Cardiac muscle cell (in vitro differentiated cells and primary cell): ENCODE data around the gene RGS16. TPM values are rescaled to one million over a fixed set of nuclear protein-coding genes. Genes with fewer than 3 reads are reported as not detected.

Experiments used
- DNase-seq, 2 donors: peaks; one replicate each; pipeline versions ENCODE4 v3.0.0 to v3.0.0-alpha.2; 2010 to 2017; ENCODE audit warnings: low read depth in 1 of 2, low spot score in 1 of 2
- H3K27ac ChIP-seq: fragments of 200-600 bp; sonication (generic); 2 replicates; pipeline ENCODE4 v1.5.1; 2016
- H3K27me3 ChIP-seq: fragments of 200-600 bp; sonication (generic); 2 replicates; pipeline ENCODE4 v1.6.0; 2016; ENCODE audit warnings: control low read depth
- H3K36me3 ChIP-seq: fragments of 200-600 bp; sonication (generic); 2 replicates; pipeline ENCODE4 v1.5.1; 2016; ENCODE audit warnings: control low read depth
- H3K4me1 ChIP-seq: fragments of 200-600 bp; sonication (generic); 2 replicates; pipeline ENCODE4 v1.8.1; 2017; ENCODE audit warnings: low read depth, mild to moderate bottlenecking, mixed run types
- H3K4me3 ChIP-seq: fragments of 200-600 bp; sonication (generic); 2 replicates; pipeline ENCODE4 v1.5.1; 2016; ENCODE audit warnings: mild to moderate bottlenecking
- H3K9me3 ChIP-seq: fragments of 200-600 bp; sonication (generic); 2 replicates; pipeline ENCODE4 v1.5.1; 2017; ENCODE audit warnings: low read depth, mild to moderate bottlenecking, control low read depth
- CTCF ChIP-seq: IDR thresholded peaks from 2 replicates; pipeline ENCODE4 v1.5.1; 2012; ENCODE audit warnings: low read depth, mild to moderate bottlenecking, low read length
- polyA plus RNA-seq: library from polyadenylated mRNA; unstranded; fragments of >200 nt; fragmentation: Nextera tagmentation; extraction: Ambion mirVana; gene quantifications from 2 replicates; pipeline ENCODE4 v1.2.1, GENCODE V29; 2016
- total RNA-seq: library from RNA; depleted of rRNA; stranded (reverse); fragments of >200 nt; gene quantifications from 2 replicates; pipeline ENCODE4 v1.2.3, GENCODE V29; 2016

RGS16 gene
- total and polyA plus RNA-seq, 2 experiments from 2014 or later: 0.93 to 1.3 TPM

- TF ChIP-seq CTCF: no peak
- Histone ChIP-seq H3K4me1 (peaks cover 4% of the 10 kb centered on the region), H3K9me3 (no peaks in the 10 kb centered on the region), H3K36me3 (no peaks in the 10 kb centered on the region), H3K4me3 (no peak overlapping the region), H3K27me3 (peaks cover 9% of the 10 kb centered on the region), H3K27ac (no peak overlapping the region)
- DNase-seq: peak in 1 of 2 donors; percentile 38
Measured at GRCh38 chr1:182600745-182601415, 3.3 kb downstream of the RGS16 start.

- H3K27ac ChIP-seq: no peak overlapping the region
- no peak overlapping the region for H3K4me3 ChIP-seq
- H3K4me1 ChIP-seq: peaks cover 4% of the 10 kb centered on the region
- DNase-seq: no peak
- peaks cover 2% of the 10 kb centered on the region for H3K27me3 ChIP-seq
- H3K9me3 ChIP-seq: no peaks in the 10 kb centered on the region
- H3K36me3 ChIP-seq: no peaks in the 10 kb centered on the region
- TF ChIP-seq CTCF: no peak
Measured at GRCh38 chr1:182600036-182600713, 4.0 kb downstream of the RGS16 start.

- H3K4me3 ChIP-seq: no peak overlapping the region
- no peak for DNase-seq
- H3K27ac ChIP-seq: no peak overlapping the region
- peaks cover 4% of the 10 kb centered on the region for H3K4me1 ChIP-seq
- no peaks in the 10 kb centered on the region for H3K27me3 ChIP-seq
- TF ChIP-seq CTCF: peak; percentile 45
- H3K9me3 ChIP-seq: no peaks in the 10 kb centered on the region
- H3K36me3 ChIP-seq: no peaks in the 10 kb centered on the region
Measured at GRCh38 chr1:182599339-182599738, 4.8 kb downstream of the RGS16 start.

- Histone ChIP-seq H3K4me1 (peaks cover 4% of the 10 kb centered on the region), H3K27me3 (no peaks in the 10 kb centered on the region), H3K36me3 (no peaks in the 10 kb centered on the region), H3K9me3 (no peaks in the 10 kb centered on the region), H3K4me3 (no peak overlapping the region), H3K27ac (no peak overlapping the region)
- TF ChIP-seq CTCF: no peak
- DNase-seq: no peak
Measured at GRCh38 chr1:182598296-182598695, 5.9 kb downstream of the RGS16 start.

GRCh38 chr1:182596934-182597333 lies 7.3 kb downstream of the RGS16 start:
- Histone ChIP-seq H3K4me3 (no peak overlapping the region), H3K27me3 (no peaks in the 10 kb centered on the region), H3K36me3 (no peaks in the 10 kb centered on the region), H3K4me1 (peaks cover 4% of the 10 kb centered on the region), H3K27ac (no peak overlapping the region), H3K9me3 (no peaks in the 10 kb centered on the region)
- DNase-seq: no peak
- TF ChIP-seq CTCF: no peak
